Measurements from ENCODE around the gene ABTB2. TPM values are rescaled to one million over a fixed set of nuclear protein-coding genes. Genes with fewer than 3 reads are reported as not detected.

ABTB2 gene
- total and polyA plus RNA-seq, 2 of the 8 experiments (the other 6 are each of a cell fraction or from before 2014, with no cell fraction given): 7.7 to 10.2 TPM

- 77% methylated on average over 10 of the region's 10 CpGs; no CpG with 5 or more reads in 1 of the 2 experiments for WGBS, 2 experiments (ENCODE audit: extremely low coverage in 1 of 2, insufficient coverage in 1 of 2, insufficient read length in 1 of 2, insufficient replicate concordance in 2 of 2, low coverage in 1 of 2, low lambda C conversion rate in 2 of 2, missing lambda C conversion rate in 1 of 2)
- ChIA-PET POLR2A (ENCODE audit: partially characterized antibody) (interaction anchor here (0.6 to 1.5 kb wide), 3 partner anchors 17 to 283 kb away, joined by 3 read pairs; no protein-coding TSS in a partner anchor), CTCF (ENCODE audit: partially characterized antibody) (interaction anchor here (0.8 to 5.9 kb wide), 14 partner anchors 8 to 106 kb away, joined by 3 to 36 read pairs (median 3); partner anchors contain the start of gene ABTB2)
- Histone ChIP-seq H2BK15ac (ENCODE audit: low read length) (no peak overlapping the region), H4K91ac (replicated peaks; ENCODE audit: insufficient read length, low read length) (no peak overlapping the region), H3K27ac (ENCODE audit: low read depth, low read length) (no peak overlapping the region), H3K56ac (replicated peaks; ENCODE audit: insufficient read length, low read depth, low read length) (no peak overlapping the region), H2BK120ac (replicated peaks; ENCODE audit: low read depth, low read length) (no peak overlapping the region), H4K20me1 (replicated peaks in 1 of 2; ENCODE audit: control insufficient read depth in 1 of 2, insufficient read depth in 2 of 2, low read length in 2 of 2) (peaks cover 0 to 3% of the 10 kb centered on the region in 2 experiments), H2BK20ac (ENCODE audit: low read length) (no peak overlapping the region), H2AFZ (ENCODE audit: low read length) (no peak overlapping the region), H3K23ac (ENCODE audit: insufficient read length) (no peak overlapping the region), H3K27me3 (replicated peaks in 1 of 4; ENCODE audit: control insufficient read depth in 3 of 4, extremely low read depth in 1 of 4, insufficient read depth in 3 of 4, low read length in 3 of 4) (no peaks in the 10 kb centered on the region), H3K14ac (ENCODE audit: insufficient read length) (no peak overlapping the region), H3K36me3 (ENCODE audit: control insufficient read depth in 2 of 4, insufficient read depth in 4 of 4, low read length in 3 of 4) (no peaks in the 10 kb centered on the region), H2BK5ac (ENCODE audit: low read depth, low read length) (no peak overlapping the region), H3K18ac (ENCODE audit: extremely low read depth, low read length) (no peak overlapping the region; the same call in 1 of the 2 replicates), H3K79me1 (ENCODE audit: low read depth, low read length) (no peaks in the 10 kb centered on the region), H4K5ac (ENCODE audit: insufficient read length, low read depth, low read length) (no peak overlapping the region), H3K23me2 (ENCODE audit: low read depth, low read length) (no peaks in the 10 kb centered on the region), H2AK5ac (ENCODE audit: low read depth, low read length) (no peak overlapping the region), H3K9ac (replicated peaks in 1 of 4; ENCODE audit: extremely low read depth in 1 of 4, low read depth in 3 of 4, low read length in 3 of 4) (no peak overlapping the region; a peak in 1 of 7 replicates), H3K4me3 (ENCODE audit: extremely low read depth in 1 of 4, insufficient read depth in 2 of 4, low read depth in 3 of 4, low read length in 4 of 4) (no peak overlapping the region), H3K4me2 (ENCODE audit: insufficient read depth in 1 of 2, low read depth in 2 of 2, low read length in 2 of 2) (peak overlapping the region; percentile 16 to 25; a peak in 3 of 4 replicates), H3K4me1 (replicated peaks in 1 of 4; ENCODE audit: control insufficient read depth in 3 of 4, insufficient read depth in 4 of 4, low read length in 3 of 4) (peaks cover 0 to 6% (median under 1%) of the 10 kb centered on the region in 4 experiments; a peak in 4 of 7 replicates), H3K9me3 (ENCODE audit: insufficient read depth in 2 of 2, low read depth in 1 of 2, low read length in 1 of 2) (no peaks in the 10 kb centered on the region), H4K8ac (ENCODE audit: extremely low read depth, insufficient read depth, low read length) (no peak overlapping the region), H3K79me2 (ENCODE audit: control insufficient read depth in 1 of 2, insufficient read depth in 2 of 2, low read length in 2 of 2) (no peaks in the 10 kb centered on the region), H3K4ac (replicated peaks; ENCODE audit: insufficient read length, low read depth, low read length) (no peak overlapping the region), H2BK12ac (ENCODE audit: low read depth, low read length) (no peak overlapping the region)
- TF ChIP-seq SP1 (IDR thresholded peaks at IDR 0.05; ENCODE audit: low read depth, low read length) (no peak), ZNF274 (IDR thresholded peaks at IDR 0.05; ENCODE audit: borderline replicate concordance, extremely low read depth, low read length) (no peak), TBP (IDR thresholded peaks at IDR 0.05; ENCODE audit: low read depth, low read length) (no peak), EP300 (IDR thresholded peaks at IDR 0.05; ENCODE audit: borderline replicate concordance in 1 of 2, low read depth in 2 of 2, low read length in 2 of 2) (no peak), KDM1A (IDR thresholded peaks at IDR 0.05; ENCODE audit: borderline replicate concordance, low read length) (peak; percentile 98), EGR1 (IDR thresholded peaks at IDR 0.05; ENCODE audit: borderline replicate concordance, low read depth, low read length) (no peak), HDAC2 (IDR thresholded peaks at IDR 0.05; ENCODE audit: borderline replicate concordance in 1 of 2, low read depth in 2 of 2, low read length in 2 of 2) (peak in 1 of 2 experiments; percentile 92; a peak in 2 of 4 replicates), TEAD4 (IDR thresholded peaks at IDR 0.05; ENCODE audit: low read depth, low read length) (no peak), TAF1 (IDR thresholded peaks at IDR 0.05; ENCODE audit: low read depth, low read length) (no peak), RNF2 (IDR thresholded peaks at IDR 0.05; ENCODE audit: borderline replicate concordance, low read depth, low read length, missing control alignments, poor library complexity, severe bottlenecking) (no peak), CREB1 (IDR thresholded peaks at IDR 0.05) (no peak)
- no peak for FAIRE-seq
- no peak for DNase-seq (ENCODE audit: low read depth in 1 of 2, low spot score in 2 of 2)
These were observed 106.8 kb downstream of the ABTB2 start for GRCh38 chr11:34250732-34251588.
